ENCODE results near the gene KCND1. TPM values are rescaled to one million over a fixed set of nuclear protein-coding genes. Genes with fewer than 3 reads are reported as not detected.

Gene KCND1
- total RNA-seq, 2 donors from 2014 or later: 7.2 to 16.8 TPM

DNA sequence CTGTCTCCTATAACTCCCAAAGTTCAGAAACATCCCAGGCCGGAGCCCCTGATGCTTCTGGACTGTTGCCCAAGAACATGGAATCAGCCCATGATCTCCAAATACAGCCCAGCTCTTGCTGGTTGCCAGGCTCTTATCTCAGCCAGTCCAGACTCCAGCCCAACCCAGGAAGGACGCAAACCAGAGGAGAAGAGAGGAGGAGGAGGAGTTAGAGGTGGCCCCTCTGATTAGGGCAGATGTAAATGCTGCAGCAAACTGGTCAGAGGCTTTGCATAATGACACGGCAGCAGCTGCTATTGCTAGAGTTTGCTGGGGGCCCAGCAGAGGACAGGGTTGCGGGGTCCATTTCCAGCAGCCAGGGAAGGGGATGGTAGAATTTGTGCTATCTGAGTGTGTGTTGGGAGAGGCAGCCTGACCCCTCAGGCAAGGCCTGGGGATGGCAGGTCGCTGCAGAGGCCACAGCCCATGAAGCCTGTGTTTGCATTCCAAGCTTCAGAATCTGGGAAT lies 10.0 kb downstream of the KCND1 start:
- H3K4me3 Mint-ChIP-seq: no peak overlapping the region
- ATAC-seq (replicated peaks): no peak
- H3K27ac Mint-ChIP-seq: no peak overlapping the region
- H3K36me3 Mint-ChIP-seq (ENCODE audit: low read depth): peaks cover 12% of the 10 kb centered on the region
- H3K9me3 Mint-ChIP-seq: no peaks in the 10 kb centered on the region
- H3K4me1 Mint-ChIP-seq: peaks cover 7% of the 10 kb centered on the region
- H3K27me3 Mint-ChIP-seq: no peaks in the 10 kb centered on the region

DNA sequence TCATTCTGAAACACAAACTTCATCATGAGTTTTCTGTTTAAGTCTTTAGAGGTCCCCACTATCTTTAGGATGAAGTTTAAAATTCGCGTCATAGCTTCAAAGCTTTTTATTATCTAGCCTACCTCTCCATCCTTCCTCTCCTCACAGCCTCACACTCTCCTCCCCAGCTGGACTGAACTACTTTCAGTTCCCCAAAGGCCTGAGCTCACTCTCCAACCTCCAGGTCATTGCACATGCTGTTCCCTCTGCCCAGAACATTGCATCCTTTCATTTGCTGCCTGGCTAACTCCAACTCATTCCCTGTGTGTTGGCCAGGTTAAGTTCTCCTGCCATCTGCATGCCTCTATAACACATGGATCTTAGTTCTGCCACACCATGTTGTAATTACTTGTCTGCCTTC lies 11.4 kb downstream of the KCND1 start:
- Mint-ChIP-seq H3K4me1 (peaks cover 7% of the 10 kb centered on the region), H3K36me3 (ENCODE audit: low read depth) (peaks cover 25% of the 10 kb centered on the region), H3K27ac (peak overlapping the region; percentile 83), H3K4me3 (peak overlapping the region; percentile 95), H3K9me3 (no peaks in the 10 kb centered on the region), H3K27me3 (no peaks in the 10 kb centered on the region)
- no peak for ATAC-seq (replicated peaks)

DNA sequence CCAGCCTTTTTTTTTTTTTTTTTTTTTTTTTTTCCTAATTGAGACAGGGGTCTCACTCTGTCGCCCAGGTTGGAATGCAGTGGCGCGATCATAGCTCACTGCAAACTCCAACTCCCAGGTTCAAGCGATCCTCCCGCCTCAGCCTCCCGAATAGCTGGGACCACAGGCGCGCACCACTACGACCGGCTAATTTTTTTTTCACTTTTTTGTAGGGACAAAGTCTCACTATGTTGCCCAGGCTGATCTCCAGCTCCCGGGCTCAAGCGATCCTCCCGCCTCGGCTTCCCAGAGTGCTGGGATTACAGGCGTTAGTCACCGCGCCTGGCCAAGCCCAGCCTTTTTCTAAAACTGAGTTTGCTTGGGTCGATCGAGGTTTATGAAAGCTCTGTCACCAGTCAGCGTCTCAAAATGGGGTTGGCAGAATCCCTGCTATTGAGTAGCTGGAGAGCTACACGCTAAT lies 13.0 kb downstream of the KCND1 start:
- ATAC-seq (replicated peaks): peak; percentile 10

DNA sequence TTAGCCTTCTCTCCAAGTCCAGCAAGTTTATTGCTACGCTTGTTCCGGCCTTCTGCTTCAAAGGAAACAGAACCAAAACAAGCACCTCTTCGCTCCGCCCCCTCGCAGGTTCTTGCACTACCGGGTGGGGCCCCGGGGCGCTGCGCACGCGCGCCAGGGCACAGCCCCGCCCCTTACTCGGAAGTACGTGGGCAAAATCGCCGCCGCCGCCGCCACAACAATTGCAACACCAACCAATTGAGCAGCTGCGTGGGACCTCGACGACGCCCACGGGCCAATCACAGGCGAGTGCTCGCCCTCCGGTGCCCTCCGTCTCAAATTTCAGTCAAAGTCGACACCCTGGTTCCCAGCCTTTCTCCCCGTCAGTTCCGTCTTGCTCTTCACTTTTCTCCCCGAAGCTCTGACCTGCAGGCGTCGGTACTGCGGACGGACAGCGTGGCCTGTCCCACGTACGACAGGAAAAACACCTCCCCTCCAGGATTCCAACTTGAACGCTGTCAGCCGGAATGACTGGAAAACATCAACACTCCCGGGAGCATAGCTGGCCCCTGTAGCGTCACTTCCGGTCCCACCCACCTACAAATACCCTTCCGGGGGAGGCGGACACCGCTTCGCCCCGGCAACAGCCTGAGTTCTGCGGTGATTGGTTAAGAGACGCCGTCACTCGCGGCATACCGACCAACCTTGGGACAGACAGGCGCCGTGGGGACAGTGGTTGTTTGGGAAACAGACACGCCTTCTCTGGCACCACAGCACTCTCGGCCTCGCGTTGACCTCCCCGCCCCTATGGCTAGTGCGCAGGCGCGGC lies 13.6 kb downstream of the KCND1 start:
- peak overlapping the region; percentile 99 for H3K27ac Mint-ChIP-seq
- peak; percentile 91 for ATAC-seq (replicated peaks)
- H3K9me3 Mint-ChIP-seq: no peaks in the 10 kb centered on the region
- H3K4me3 Mint-ChIP-seq: peak overlapping the region; percentile 95
- peaks cover 46% of the 10 kb centered on the region for H3K36me3 Mint-ChIP-seq (ENCODE audit: low read depth)
- H3K27me3 Mint-ChIP-seq: no peaks in the 10 kb centered on the region
- H3K4me1 Mint-ChIP-seq: peaks cover 12% of the 10 kb centered on the region

More for the DNA sequence above, 13.0 kb downstream of the KCND1 start:
- H3K36me3 Mint-ChIP-seq (ENCODE audit: low read depth): peaks cover 40% of the 10 kb centered on the region
- peak overlapping the region; percentile 95 for H3K4me3 Mint-ChIP-seq
- no peaks in the 10 kb centered on the region for H3K9me3 Mint-ChIP-seq
- peak overlapping the region; percentile 99 for H3K27ac Mint-ChIP-seq
- H3K27me3 Mint-ChIP-seq: no peaks in the 10 kb centered on the region
- peaks cover 12% of the 10 kb centered on the region for H3K4me1 Mint-ChIP-seq

DNA sequence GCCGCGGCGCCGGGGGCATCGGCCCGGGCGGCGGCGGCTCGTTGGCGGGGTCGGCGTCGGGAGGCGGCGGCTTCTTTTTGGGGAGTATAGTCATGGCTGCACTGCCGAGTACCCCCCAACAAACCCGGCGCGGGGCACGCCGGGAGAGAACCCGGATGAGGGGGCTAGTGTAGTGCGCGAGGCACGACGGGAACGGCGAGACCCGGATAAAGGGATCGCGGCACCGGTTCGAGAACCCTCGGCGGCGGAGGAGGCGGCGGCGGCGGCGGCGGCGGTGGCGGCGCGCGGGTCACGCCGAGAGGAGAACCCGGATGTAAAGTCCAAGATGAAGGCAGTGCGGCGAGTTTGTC lies 14.2 kb downstream of the KCND1 start, which contains the start of gene OTUD5:
OTUD5 (minus strand) TSS at position 131 of the 350 bp plus-strand sequence; CDS start at position 94, 37 bp downstream.
- Mint-ChIP-seq H3K4me1 (peaks cover 12% of the 10 kb centered on the region), H3K4me3 (peak within 1 kb of the TSS; percentile 95), H3K27me3 (no peaks in the 10 kb centered on the region), H3K9me3 (no peaks in the 10 kb centered on the region), H3K27ac (peak within 1 kb of the TSS; percentile 99), H3K36me3 (ENCODE audit: low read depth) (peaks cover 49% of the 10 kb centered on the region)
- ATAC-seq (replicated peaks): peak; percentile 52

DNA sequence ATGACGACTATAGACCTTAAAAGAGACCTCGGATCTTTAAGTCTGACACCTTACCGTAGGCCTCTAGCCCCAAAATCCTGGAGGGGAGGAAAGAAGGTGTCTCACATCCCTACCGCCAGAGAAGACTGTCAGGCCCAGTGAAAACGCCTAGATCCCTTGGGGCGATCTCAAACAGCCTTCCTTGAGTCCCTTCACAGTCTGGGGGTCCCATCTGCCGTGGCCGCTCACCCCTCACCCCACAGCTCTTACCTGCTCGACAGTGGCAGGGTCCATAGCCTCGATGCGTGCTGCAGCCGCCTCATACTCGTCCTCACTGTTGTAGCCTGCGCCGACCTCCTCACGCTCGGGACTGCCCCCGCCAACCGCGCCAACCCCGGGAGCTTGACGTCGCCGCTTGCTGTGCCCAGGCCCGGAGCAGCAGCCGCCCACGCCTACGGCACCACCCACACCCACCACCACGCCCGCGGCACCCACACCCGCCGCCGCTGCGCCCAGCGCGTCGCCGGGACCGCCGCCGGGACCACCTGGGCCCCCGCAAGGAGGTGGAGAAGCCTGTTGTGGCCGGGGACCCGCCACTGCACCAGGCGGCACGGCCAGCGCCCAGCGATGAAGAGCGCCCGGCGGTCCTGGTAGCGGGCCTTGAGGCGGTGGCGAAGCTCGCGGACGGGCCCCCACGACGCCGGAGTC lies 14.8 kb downstream of the KCND1 start:
- Mint-ChIP-seq H3K4me3 (peak overlapping the region; percentile 95), H3K27me3 (no peaks in the 10 kb centered on the region), H3K36me3 (ENCODE audit: low read depth) (peaks cover 55% of the 10 kb centered on the region), H3K9me3 (no peaks in the 10 kb centered on the region), H3K27ac (peak overlapping the region; percentile 78), H3K4me1 (peaks cover 12% of the 10 kb centered on the region)
- peak; percentile 15 for ATAC-seq (replicated peaks)

DNA sequence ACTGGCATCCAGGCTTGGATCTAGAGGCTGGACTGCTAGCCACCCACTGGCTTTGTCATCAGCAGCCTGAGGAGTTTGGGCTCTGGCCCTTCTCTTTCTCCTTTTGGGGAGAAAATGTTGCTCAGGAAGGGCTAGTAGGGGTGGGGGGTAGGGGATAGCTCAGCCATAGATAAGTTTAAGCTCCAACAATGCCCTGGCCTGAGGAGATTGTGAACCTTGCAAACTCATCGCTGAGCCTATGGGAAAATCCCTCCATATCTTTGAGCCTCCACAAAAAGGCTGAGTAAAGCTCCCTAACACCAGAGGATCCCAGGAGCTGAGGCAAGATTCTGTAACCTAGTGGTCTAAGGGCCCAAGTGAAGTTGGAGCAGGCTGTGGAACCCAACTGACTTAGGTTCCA lies 23.1 kb downstream of the KCND1 start:
- ATAC-seq (replicated peaks): no peak
- Mint-ChIP-seq H3K4me3 (no peak overlapping the region), H3K36me3 (ENCODE audit: low read depth) (peaks cover 68% of the 10 kb centered on the region), H3K4me1 (peaks cover 13% of the 10 kb centered on the region), H3K27ac (no peak overlapping the region), H3K9me3 (no peaks in the 10 kb centered on the region), H3K27me3 (no peaks in the 10 kb centered on the region)

DNA sequence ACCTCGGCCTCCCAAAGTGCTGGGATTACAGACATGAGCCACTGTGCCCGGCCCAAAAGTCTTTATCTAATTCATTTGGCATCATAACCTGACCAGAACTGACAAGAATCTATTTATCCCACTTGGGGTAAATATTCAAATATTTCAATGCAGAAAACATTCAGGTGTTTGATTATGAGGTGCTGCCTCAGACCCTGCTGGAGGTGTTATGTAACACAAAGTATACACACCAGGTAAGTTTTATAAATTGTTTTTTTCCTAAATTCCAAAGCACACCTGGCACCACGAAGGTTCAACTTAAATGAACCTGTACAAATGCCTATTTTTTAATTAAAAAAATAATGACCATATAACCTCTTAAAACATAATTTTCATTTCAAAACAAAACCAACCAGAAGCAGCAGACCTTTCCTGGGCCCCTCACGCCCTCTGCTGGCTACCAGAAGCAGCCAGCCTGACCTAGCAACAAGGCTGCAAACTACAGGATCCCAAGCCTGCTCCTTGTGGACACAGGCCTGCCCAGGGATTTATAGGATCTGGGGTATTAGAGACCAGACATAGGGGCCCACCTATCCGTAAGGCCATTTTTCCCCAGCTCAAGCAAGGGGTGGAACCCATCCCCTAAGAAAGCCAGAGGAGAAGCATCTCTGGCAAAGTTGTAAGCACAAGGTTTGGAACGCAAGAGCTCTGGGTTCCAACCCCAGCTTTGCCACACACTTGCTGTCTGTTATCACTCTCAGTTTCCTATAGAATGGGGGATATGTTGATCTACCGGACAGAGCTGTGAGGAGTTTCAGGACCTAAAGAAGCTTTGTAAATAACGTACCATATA lies 25.9 kb downstream of the KCND1 start:
- H3K4me1 Mint-ChIP-seq: peaks cover 30% of the 10 kb centered on the region
- peak overlapping the region; percentile 55 for H3K4me3 Mint-ChIP-seq

DNA sequence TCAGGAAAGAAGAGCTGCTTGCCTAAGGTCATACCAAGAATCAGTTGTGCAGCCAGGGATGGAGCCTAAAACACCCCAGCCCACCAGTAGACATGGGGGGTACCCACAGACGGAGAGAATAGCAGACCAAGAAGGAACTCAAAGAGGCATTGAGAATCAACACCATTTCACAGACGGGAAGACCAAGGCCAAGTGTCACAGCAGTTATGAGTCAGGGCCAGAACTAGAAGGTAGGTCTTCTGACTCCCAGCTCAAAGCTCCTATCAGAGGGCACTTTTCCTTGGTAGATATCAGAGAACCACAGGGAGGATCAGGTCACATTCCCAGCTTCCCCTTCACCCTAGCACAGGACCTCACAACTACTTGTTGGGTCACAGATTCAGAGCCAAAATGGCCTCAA lies 28.7 kb downstream of the KCND1 start:
- Mint-ChIP-seq H3K36me3 (ENCODE audit: low read depth) (peaks cover 85% of the 10 kb centered on the region), H3K27ac (peak overlapping the region; percentile 96), H3K4me1 (peaks cover 42% of the 10 kb centered on the region), H3K9me3 (no peaks in the 10 kb centered on the region), H3K27me3 (no peaks in the 10 kb centered on the region), H3K4me3 (peak overlapping the region; percentile 93)
- ATAC-seq (replicated peaks): peak; percentile 23

More for the DNA sequence above, 25.9 kb downstream of the KCND1 start:
- ATAC-seq (replicated peaks): no peak
- no peaks in the 10 kb centered on the region for H3K27me3 Mint-ChIP-seq
- peaks cover 69% of the 10 kb centered on the region for H3K36me3 Mint-ChIP-seq (ENCODE audit: low read depth)
- no peaks in the 10 kb centered on the region for H3K9me3 Mint-ChIP-seq
- H3K27ac Mint-ChIP-seq: peak overlapping the region; percentile 73

DNA sequence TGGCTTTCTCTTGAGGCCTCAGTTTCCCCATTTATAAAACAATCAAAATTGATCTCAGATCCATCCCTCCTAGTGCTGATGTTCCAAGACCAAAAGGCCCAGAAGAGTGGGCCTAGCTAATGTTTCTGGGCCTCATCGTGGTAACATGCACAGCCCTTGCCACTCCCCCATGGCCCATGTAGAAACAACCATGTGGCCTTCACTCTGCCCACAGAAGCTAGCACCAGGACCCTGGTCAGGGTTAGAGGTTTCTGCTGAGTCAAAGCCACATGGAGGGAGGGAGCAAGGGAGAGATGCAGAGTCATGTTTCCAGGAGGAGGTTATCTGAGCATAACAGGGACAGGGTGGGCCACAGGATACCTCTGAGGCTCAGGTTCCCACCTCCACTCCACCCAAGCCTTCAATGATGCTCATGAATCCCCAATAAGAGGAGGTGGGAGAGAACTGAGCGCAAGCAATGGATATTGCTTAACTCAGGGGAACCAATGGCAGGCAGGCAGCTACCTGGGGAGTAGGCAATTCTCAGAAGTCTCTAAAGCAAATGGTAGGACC lies 31.2 kb downstream of the KCND1 start:
- ATAC-seq (replicated peaks): no peak
- Mint-ChIP-seq H3K27ac (peak overlapping the region; percentile 96), H3K27me3 (no peaks in the 10 kb centered on the region), H3K4me1 (peaks cover 41% of the 10 kb centered on the region), H3K36me3 (ENCODE audit: low read depth) (peaks cover 91% of the 10 kb centered on the region), H3K9me3 (no peaks in the 10 kb centered on the region), H3K4me3 (peak overlapping the region; percentile 93)

DNA sequence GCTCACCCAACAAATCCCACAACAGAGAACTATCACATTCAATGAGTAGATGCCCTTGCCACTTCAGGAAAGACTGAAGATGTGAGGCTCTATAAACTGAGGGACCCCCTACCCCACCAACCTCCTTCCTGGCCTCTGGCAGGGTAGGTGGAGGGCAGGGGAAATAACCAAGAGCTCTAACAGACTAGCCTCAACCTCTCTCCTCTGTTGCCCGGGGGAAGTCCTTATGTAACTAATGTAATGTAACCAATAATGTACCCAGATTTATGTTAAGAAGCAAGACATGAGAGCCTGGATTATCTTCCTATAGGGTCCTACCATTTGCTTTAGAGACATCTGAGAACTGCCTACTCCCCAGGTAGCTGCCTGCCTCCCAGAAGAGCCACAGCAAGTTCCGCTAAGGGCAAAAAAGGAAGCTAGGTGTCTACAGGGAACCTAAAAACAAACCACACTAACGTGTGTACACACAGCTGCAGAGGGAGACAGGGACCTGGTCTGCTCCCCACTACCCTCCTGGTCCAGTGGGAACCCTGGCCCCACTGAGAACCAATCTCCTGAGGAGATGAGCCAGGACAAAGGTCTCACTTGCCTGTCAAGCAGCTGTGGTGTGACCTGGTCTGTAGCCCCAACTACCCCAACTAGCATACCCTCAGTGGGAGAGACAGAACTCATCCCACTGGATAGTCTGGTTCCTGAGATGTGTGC lies 32.0 kb downstream of the KCND1 start:
- Mint-ChIP-seq H3K36me3 (ENCODE audit: low read depth) (peaks cover 98% of the 10 kb centered on the region), H3K4me1 (peaks cover 46% of the 10 kb centered on the region), H3K27me3 (no peaks in the 10 kb centered on the region), H3K27ac (peak overlapping the region; percentile 96), H3K4me3 (peak overlapping the region; percentile 93), H3K9me3 (no peaks in the 10 kb centered on the region)
- ATAC-seq (replicated peaks): no peak

DNA sequence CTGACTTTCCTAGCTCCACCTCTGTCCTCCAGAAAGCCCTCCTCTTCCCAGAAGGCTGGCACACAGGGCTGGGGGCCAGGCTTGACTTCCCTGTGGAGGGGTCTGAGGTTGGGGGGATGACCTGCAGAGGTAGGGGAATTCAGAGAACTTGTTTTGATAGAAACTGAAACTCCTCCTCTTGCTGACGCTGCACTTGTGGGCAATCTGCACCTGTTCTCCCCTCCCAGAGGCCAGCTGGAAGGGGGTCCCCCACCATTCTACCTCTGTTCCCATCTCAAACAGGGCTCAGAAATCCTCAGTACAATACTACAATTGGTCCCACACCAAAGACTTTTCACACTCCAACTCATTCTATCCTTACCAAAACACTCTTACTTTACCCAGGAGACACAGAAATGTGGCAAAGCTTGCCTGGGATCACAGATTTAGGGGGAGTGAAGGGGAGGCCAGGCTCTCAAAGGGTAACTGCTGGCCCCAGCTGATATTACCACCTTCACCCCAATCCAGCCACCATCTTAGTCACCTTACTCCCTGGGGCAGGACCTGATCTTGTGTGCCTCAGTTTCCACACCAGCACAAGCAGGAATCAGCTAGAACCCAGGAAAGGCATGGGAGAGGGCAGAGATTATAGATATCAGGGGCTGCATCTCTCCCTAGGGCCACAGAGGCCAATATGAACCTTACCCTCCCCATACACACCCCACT lies 32.8 kb downstream of the KCND1 start:
- ATAC-seq (replicated peaks): peak; percentile 53
- peak overlapping the region; percentile 96 for H3K27ac Mint-ChIP-seq
- H3K27me3 Mint-ChIP-seq: no peaks in the 10 kb centered on the region
- H3K4me3 Mint-ChIP-seq: peak overlapping the region; percentile 93
- no peaks in the 10 kb centered on the region for H3K9me3 Mint-ChIP-seq
- peaks cover 98% of the 10 kb centered on the region for H3K36me3 Mint-ChIP-seq (ENCODE audit: low read depth)
- H3K4me1 Mint-ChIP-seq: peaks cover 49% of the 10 kb centered on the region

Measured in activated T-helper 17 cell treated with anti-CD3 and anti-CD28 coated beads, Interleukin-2, amount 50 U/mL, for 72 hours (primary cell).